Measurements from ENCODE around the gene TENM4. TPM values are rescaled to one million over a fixed set of nuclear protein-coding genes. Genes with fewer than 3 reads are reported as not detected.

TENM4 gene
- total RNA-seq, 1 experiment from 2014 or later = 25.0 TPM

GRCh38 chr11:79383874-79384273 lies 57.0 kb downstream of the TENM4 start:
- Mint-ChIP-seq H3K4me3 (no peak overlapping the region), H3K27me3 (ENCODE audit: low read depth) (no peaks in the 10 kb centered on the region), H3K9me3 (no peaks in the 10 kb centered on the region), H3K36me3 (no peaks in the 10 kb centered on the region), H3K4me1 (peaks cover 21% of the 10 kb centered on the region), H3K27ac (no peak overlapping the region)
- CTCF ChIA-PET = interaction anchor here (1.0 kb wide), 1 partner anchor 17 kb away, joined by 3 read pairs; no protein-coding TSS in a partner anchor
- POLR2A ChIA-PET = interaction anchor here (0.6 kb wide), 1 partner anchor 69 kb away, joined by 5 read pairs; no protein-coding TSS in a partner anchor
- ATAC-seq (no peak), DNase-seq (ENCODE audit: low spot score) (no peak)
- TF ChIP-seq SOX15 (CRISPR knock-in tag; IDR thresholded peaks at IDR 0.05) (no peak), RORB (CRISPR knock-in tag; IDR thresholded peaks at IDR 0.05) (no peak), GRHL2 (CRISPR knock-in tag; IDR thresholded peaks at IDR 0.05; ENCODE audit: insufficient replicate concordance, severe bottlenecking) (no peak), AFF4 (CRISPR knock-in tag; IDR thresholded peaks at IDR 0.05; ENCODE audit: borderline replicate concordance) (no peak), PRRX2 (CRISPR knock-in tag; IDR thresholded peaks at IDR 0.05) (no peak), NFATC4 (CRISPR knock-in tag; IDR thresholded peaks at IDR 0.05) (no peak), KAT7 (CRISPR knock-in tag; IDR thresholded peaks at IDR 0.05; ENCODE audit: borderline replicate concordance) (no peak), SMAD3 (CRISPR knock-in tag; IDR thresholded peaks at IDR 0.05; ENCODE audit: borderline replicate concordance) (no peak), NFYB (CRISPR knock-in tag; conservative IDR thresholded peaks at IDR 0.05; ENCODE audit: low read depth) (no peak)
- TF ChIP-seq, protein P1, sequence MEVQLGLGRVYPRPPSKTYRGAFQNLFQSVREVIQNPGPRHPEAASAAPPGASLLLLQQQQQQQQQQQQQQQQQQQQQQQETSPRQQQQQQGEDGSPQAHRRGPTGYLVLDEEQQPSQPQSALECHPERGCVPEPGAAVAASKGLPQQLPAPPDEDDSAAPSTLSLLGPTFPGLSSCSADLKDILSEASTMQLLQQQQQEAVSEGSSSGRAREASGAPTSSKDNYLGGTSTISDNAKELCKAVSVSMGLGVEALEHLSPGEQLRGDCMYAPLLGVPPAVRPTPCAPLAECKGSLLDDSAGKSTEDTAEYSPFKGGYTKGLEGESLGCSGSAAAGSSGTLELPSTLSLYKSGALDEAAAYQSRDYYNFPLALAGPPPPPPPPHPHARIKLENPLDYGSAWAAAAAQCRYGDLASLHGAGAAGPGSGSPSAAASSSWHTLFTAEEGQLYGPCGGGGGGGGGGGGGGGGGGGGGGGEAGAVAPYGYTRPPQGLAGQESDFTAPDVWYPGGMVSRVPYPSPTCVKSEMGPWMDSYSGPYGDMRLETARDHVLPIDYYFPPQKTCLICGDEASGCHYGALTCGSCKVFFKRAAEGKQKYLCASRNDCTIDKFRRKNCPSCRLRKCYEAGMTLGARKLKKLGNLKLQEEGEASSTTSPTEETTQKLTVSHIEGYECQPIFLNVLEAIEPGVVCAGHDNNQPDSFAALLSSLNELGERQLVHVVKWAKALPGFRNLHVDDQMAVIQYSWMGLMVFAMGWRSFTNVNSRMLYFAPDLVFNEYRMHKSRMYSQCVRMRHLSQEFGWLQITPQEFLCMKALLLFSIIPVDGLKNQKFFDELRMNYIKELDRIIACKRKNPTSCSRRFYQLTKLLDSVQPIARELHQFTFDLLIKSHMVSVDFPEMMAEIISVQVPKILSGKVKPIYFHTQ (CRISPR knock-in tag; IDR thresholded peaks at IDR 0.05) = no peak

DNA sequence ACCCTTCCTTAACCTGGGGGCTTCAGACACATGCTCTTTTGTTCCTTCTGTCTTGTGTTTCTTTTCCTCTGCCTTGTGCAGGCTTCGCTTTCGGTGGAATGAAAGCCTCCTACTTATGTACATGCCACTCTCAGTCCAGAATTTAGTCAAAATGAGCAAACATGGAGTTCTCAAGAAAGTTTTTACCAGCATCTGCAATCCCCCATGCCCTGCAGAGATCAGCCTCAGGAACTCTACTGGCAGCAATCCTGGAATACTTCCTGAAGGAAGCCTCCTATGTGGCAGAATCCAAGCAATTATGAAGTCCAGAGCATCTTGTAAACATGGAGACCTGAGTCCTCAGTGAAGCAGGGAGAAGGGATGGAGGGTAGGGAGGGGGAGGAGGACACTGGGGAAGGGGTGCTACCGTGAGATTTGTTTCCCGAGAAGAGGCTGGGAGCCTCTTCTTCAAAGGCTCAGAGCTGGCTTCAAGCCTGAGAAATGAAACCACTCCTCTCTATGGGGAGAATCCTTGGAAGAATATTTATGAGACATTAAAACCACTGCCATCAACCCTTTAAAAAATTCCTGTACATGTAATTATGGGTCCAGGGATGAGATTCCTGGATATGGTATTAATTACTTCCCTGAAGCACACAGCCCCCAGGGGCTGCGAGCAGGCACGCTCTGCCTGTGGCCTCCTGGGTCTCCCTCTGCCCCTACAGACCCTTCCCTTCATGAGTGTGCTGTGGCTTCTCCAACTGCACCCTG lies 58.4 kb downstream of the TENM4 start:
- H3K27ac Mint-ChIP-seq = no peak overlapping the region; the same call in 1 of the 2 replicates
- ChIA-PET POLR2A (no interaction called here), CTCF (no interaction called here)
- no peaks in the 10 kb centered on the region for H3K27me3 Mint-ChIP-seq (ENCODE audit: low read depth)
- ATAC-seq (no peak), DNase-seq (ENCODE audit: low spot score) (no peak)
- H3K36me3 Mint-ChIP-seq = peaks cover 2% of the 10 kb centered on the region; the same call in 1 of the 2 replicates
- peaks cover 21% of the 10 kb centered on the region for H3K4me1 Mint-ChIP-seq
- no peak overlapping the region for H3K4me3 Mint-ChIP-seq
- peaks cover 2% of the 10 kb centered on the region for H3K9me3 Mint-ChIP-seq
- no peak for TF ChIP-seq CBFB (CRISPR knock-in tag; IDR thresholded peaks at IDR 0.05; ENCODE audit: low read depth)
- no peak for TF ChIP-seq MAX (CRISPR knock-in tag; IDR thresholded peaks at IDR 0.05)
- TF ChIP-seq ZNF396 (CRISPR knock-in tag; IDR thresholded peaks at IDR 0.05; ENCODE audit: borderline replicate concordance) = no peak
- TF ChIP-seq GRHL2 (CRISPR knock-in tag; IDR thresholded peaks at IDR 0.05; ENCODE audit: insufficient replicate concordance, severe bottlenecking) = no peak
- TF ChIP-seq ZNF232 (CRISPR knock-in tag; IDR thresholded peaks at IDR 0.05) = no peak
- no peak for TF ChIP-seq NFE2L1 (CRISPR knock-in tag; IDR thresholded peaks at IDR 0.05)
- TF ChIP-seq, protein P2, sequence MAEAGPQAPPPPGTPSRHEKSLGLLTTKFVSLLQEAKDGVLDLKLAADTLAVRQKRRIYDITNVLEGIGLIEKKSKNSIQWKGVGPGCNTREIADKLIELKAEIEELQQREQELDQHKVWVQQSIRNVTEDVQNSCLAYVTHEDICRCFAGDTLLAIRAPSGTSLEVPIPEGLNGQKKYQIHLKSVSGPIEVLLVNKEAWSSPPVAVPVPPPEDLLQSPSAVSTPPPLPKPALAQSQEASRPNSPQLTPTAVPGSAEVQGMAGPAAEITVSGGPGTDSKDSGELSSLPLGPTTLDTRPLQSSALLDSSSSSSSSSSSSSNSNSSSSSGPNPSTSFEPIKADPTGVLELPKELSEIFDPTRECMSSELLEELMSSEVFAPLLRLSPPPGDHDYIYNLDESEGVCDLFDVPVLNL (CRISPR knock-in tag; IDR thresholded peaks at IDR 0.05; ENCODE audit: borderline replicate concordance, low read depth) = no peak
- TF ChIP-seq ZNF512 (CRISPR knock-in tag; IDR thresholded peaks at IDR 0.05; ENCODE audit: borderline replicate concordance) = no peak
- no peak for TF ChIP-seq JUN (CRISPR knock-in tag; IDR thresholded peaks at IDR 0.05)
- no peak for TF ChIP-seq EMX1 (CRISPR knock-in tag; IDR thresholded peaks at IDR 0.05)
- TF ChIP-seq, protein P3, sequence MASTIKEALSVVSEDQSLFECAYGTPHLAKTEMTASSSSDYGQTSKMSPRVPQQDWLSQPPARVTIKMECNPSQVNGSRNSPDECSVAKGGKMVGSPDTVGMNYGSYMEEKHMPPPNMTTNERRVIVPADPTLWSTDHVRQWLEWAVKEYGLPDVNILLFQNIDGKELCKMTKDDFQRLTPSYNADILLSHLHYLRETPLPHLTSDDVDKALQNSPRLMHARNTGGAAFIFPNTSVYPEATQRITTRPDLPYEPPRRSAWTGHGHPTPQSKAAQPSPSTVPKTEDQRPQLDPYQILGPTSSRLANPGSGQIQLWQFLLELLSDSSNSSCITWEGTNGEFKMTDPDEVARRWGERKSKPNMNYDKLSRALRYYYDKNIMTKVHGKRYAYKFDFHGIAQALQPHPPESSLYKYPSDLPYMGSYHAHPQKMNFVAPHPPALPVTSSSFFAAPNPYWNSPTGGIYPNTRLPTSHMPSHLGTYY (CRISPR knock-in tag; IDR thresholded peaks at IDR 0.05) = no peak

Measured in WTC11 (cell line).